Retina (tissue), 1 donor: ENCODE data around the gene G2E3.

ENCODE experiments used
- DNase-seq: peaks from one replicate; pipeline ENCODE4 v3.0.0-alpha.2; 2016

The G2E3 gene

DNA sequence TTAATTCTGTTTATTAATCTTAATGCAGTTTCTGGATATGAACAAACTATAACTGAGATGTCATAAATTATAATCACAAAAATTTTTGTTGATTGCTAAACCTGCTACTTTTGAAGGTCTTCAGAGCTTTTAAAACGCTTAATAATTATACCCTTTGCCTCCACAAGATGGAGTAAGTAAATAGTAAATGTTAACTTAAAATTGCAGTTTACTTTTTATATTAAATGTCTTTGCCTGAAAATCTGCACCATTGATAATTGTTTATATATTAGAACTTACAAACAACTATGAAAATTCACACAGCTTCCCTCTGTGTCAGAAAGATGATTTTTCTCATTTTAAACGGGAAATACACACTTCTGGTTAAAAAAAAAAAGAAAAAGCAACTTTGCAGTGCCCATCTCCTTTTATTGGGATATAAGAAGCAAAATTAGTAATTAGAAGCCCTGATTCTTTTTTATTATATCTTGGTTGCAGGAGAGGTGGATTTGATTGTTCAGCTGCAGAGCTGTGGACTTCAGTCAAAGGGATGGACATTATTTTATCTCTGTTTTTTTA is 98.7 kb downstream of the G2E3 start:
- DNase-seq: no peak

- DNase-seq: no peak
Observed at GRCh38 chr14:30658645-30659044, 99.7 kb downstream of the G2E3 start.

- no peak for DNase-seq
Observed at GRCh38 chr14:30669594-30669993, 110.6 kb downstream of the G2E3 start.
